Tibial nerve (tissue), 4 donors: ENCODE data around the gene WDR70. TPM values are rescaled to one million over a fixed set of nuclear protein-coding genes. Genes with fewer than 3 reads are reported as not detected.

Source experiments
- DNase-seq, 2 donors: peaks; one replicate each; pipeline ENCODE4 v3.0.0-alpha.2; 2019; ENCODE audit warnings: low spot score in 2 of 2
- H3K27ac ChIP-seq, 4 donors: fragments of 200-600 bp; sonication (generic) in 3 of 4; one replicate each; pipeline ENCODE4 v1.5.1; 2017 to 2019; ENCODE audit warnings: mild to moderate bottlenecking in 1 of 4
- H3K27me3 ChIP-seq, 2 donors: fragments of 200-600 bp; sonication (generic) in 1 of 2; one replicate each; pipeline versions ENCODE4 v1.5.1 to v1.6.0; 2017 to 2019
- H3K36me3 ChIP-seq, 3 donors: fragments of 200-600 bp; sonication (generic); one replicate each; pipeline ENCODE4 v1.5.1; 2018 to 2019
- H3K4me1 ChIP-seq, 4 donors: fragments of 200-600 bp; sonication (generic) in 3 of 4; one replicate each; pipeline ENCODE4 v1.5.1; 2017 to 2019
- H3K4me3 ChIP-seq, 4 donors: fragments of 200-600 bp; sonication (generic) in 3 of 4; one replicate each; pipeline ENCODE4 v1.5.1; 2017 to 2019; ENCODE audit warnings: mild to moderate bottlenecking in 1 of 4, moderate library complexity in 1 of 4
- H3K9me3 ChIP-seq, 4 donors: fragments of 200-600 bp; sonication (generic) in 3 of 4; one replicate each; pipeline ENCODE4 v1.5.1; 2017 to 2019
- EP300 ChIP-seq, 2 donors: sonication (generic); formaldehyde crosslinking; IDR thresholded peaks; one replicate each; pipeline ENCODE4 v1.6.1; 2017; ENCODE audit warnings: antibody characterized with exemption in 2 of 2, mild to moderate bottlenecking in 1 of 2
- POLR2A ChIP-seq, 2 donors: fragments of 450-650 bp; IDR thresholded peaks; one replicate each; pipeline ENCODE4 v1.6.1; 2017; ENCODE audit warnings: antibody characterized with exemption in 2 of 2, mild to moderate bottlenecking in 2 of 2, moderate library complexity in 2 of 2
- WGBS, 2 donors: methylation state at CpG; one replicate each; pipeline ENCODE4 v1.1.5; 2018; 5-methylcytosine and 5-hydroxymethylcytosine counted together
- total RNA-seq, 4 donors: library from RNA; depleted of rRNA; stranded (reverse); fragments of >200 nt; gene quantifications; one replicate each; pipeline ENCODE4 v1.1.0, GENCODE V29; 2016
- TF ChIP-seq, protein P1 (sequence below), 5 experiments: fragments of 200-600 bp in 3 of 5; fragments of 450-650 bp in 2 of 5; sonication (generic) in 3 of 5; IDR thresholded peaks; one replicate each; pipeline ENCODE4 v1.5.1; 2016 to 2019; ENCODE audit warnings: antibody characterized with exemption in 5 of 5, mild to moderate bottlenecking in 3 of 5, moderate library complexity in 2 of 5

WDR70 gene
- total RNA-seq, 4 donors from 2014 or later: 35.1 to 68.6 (median 47.4) TPM

DNA sequence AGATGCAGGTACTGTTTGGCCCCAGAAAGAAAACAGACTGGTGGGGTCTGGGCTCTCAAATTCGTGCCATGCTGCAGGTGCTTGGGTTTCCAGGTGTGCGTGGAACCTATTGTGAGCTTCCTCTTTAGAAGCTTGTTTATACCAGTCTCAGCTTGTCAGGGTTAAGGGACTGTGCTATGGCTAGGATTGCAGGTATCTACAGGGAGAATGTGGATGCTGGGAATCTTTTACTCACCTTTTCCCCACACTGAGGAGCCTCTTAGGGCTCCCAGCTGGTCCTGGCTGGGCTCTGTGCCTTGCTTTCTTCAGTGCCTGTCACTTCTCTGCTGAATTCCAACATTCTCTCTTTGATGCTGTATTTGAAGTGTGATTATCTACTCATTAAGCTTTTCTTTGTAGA is 111.8 kb downstream of the WDR70 start:
- H3K9me3 ChIP-seq: no peaks in the 10 kb centered on the region
- peaks cover 0 to 37% (median 0%) of the 10 kb centered on the region in 3 donors for H3K36me3 ChIP-seq
- no peaks in the 10 kb centered on the region for H3K4me1 ChIP-seq
- H3K27ac ChIP-seq: no peak overlapping the region
- no peak for DNase-seq
- TF ChIP-seq POLR2A (IDR thresholded peaks at IDR 0.05) (no peak), EP300 (IDR thresholded peaks at IDR 0.05) (no peak)
- TF ChIP-seq, protein P1, sequence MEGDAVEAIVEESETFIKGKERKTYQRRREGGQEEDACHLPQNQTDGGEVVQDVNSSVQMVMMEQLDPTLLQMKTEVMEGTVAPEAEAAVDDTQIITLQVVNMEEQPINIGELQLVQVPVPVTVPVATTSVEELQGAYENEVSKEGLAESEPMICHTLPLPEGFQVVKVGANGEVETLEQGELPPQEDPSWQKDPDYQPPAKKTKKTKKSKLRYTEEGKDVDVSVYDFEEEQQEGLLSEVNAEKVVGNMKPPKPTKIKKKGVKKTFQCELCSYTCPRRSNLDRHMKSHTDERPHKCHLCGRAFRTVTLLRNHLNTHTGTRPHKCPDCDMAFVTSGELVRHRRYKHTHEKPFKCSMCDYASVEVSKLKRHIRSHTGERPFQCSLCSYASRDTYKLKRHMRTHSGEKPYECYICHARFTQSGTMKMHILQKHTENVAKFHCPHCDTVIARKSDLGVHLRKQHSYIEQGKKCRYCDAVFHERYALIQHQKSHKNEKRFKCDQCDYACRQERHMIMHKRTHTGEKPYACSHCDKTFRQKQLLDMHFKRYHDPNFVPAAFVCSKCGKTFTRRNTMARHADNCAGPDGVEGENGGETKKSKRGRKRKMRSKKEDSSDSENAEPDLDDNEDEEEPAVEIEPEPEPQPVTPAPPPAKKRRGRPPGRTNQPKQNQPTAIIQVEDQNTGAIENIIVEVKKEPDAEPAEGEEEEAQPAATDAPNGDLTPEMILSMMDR (IDR thresholded peaks at IDR 0.05): no peak
- H3K27me3 ChIP-seq: no peaks in the 10 kb centered on the region
- 96 to 100% methylated on average over 2 of the region's 2 CpGs for WGBS, 2 donors
- no peak overlapping the region for H3K4me3 ChIP-seq

DNA sequence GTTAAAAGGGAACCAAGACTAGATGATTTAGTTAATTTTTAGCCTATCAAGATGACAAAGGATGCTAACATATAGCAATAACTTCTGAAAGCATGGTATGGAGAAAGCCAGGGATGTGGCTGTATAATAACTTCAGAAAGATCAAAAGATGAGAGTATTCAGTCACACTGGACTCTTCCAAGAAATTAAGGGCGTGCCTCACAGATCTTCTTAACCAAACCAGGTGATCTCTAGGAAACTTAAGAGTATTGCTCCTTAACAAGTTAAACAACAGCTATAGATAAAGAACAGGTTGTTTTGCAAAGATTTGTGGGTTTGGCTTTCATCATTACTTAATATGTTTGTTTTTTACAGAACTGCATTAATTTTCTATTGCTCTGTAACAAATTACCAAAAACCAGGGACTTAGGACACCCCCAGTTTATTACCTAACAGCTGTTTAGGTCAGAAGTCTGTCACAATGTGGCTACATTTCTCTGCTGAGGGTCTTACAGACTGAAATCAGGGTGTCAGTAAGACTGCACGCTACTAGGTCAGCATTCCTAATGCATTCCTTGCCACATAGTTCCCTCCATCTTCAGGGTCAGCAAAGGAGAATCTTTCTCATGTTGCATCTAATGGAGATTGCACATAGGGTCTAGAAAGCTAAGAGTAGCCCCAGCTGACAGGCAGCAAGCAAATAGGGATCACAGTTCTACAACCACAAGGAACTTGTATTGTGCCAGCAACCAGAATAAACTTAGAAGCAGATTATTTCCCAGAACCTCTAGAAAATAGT is 113.8 kb downstream of the WDR70 start:
- no peaks in the 10 kb centered on the region for H3K4me1 ChIP-seq
- WGBS, 2 donors: 89 to 95% methylated on average over 2 of the region's 2 CpGs
- H3K27me3 ChIP-seq: no peaks in the 10 kb centered on the region
- H3K27ac ChIP-seq: no peak overlapping the region
- H3K36me3 ChIP-seq: peaks cover 0 to 29% (median 0%) of the 10 kb centered on the region in 3 donors
- no peak for DNase-seq
- no peak overlapping the region for H3K4me3 ChIP-seq
- TF ChIP-seq, protein P1 (IDR thresholded peaks at IDR 0.05): no peak
- TF ChIP-seq POLR2A (IDR thresholded peaks at IDR 0.05) (no peak), EP300 (IDR thresholded peaks at IDR 0.05) (no peak)
- H3K9me3 ChIP-seq: no peaks in the 10 kb centered on the region

DNA sequence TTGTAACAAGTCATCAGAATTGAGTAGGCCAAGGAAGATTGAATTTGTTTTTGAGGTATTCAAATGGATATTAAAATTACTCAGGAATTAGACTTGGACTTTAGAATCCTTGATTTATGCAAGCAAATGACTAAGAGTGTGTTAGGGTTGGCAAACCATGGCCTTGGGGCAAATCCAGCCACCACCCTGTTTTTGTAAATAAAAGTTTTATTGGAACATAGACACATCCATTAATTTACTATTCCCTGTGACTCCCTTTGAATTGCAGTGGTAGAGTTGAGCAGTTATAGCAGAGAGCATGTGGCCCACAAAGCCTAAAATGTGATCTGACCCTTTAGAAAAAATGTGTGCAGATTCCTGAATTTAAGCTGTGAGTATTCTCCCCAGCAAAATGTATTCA is 115.6 kb downstream of the WDR70 start:
- H3K4me3 ChIP-seq: no peak overlapping the region
- peaks cover 0 to 39% (median 0%) of the 10 kb centered on the region in 3 donors for H3K36me3 ChIP-seq
- no peaks in the 10 kb centered on the region for H3K9me3 ChIP-seq
- no peaks in the 10 kb centered on the region for H3K27me3 ChIP-seq
- no peak overlapping the region for H3K27ac ChIP-seq
- no peaks in the 10 kb centered on the region for H3K4me1 ChIP-seq
- TF ChIP-seq EP300 (IDR thresholded peaks at IDR 0.05): no peak
- DNase-seq: no peak

DNA sequence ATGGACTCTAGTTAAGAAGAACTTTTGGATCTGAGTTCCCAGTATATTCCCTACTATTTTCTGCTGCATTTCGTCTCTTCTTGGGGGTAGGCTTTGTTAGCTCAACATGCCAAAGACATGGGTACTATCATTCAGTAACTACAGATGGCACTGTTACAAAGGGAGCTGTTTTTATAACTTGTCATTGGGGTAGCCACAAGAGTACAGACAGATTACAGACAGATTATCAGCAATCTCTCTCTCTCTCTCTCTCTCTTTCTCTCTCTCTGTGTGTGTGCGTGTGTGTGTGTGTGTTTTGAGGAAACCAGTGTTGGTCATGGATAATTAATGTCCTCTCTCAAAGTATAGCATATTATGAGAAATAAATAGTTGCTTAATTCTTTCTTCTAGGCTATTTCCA is 116.1 kb downstream of the WDR70 start:
- peaks cover 0 to 43% (median 0%) of the 10 kb centered on the region in 3 donors for H3K36me3 ChIP-seq
- TF ChIP-seq, protein P1 (IDR thresholded peaks at IDR 0.05): no peak
- TF ChIP-seq EP300 (IDR thresholded peaks at IDR 0.05): no peak
- no peak for TF ChIP-seq POLR2A (IDR thresholded peaks at IDR 0.05)
- no peaks in the 10 kb centered on the region for H3K27me3 ChIP-seq
- 84 to 89% methylated on average over 2 of the region's 2 CpGs for WGBS, 2 donors
- H3K27ac ChIP-seq: no peak overlapping the region
- no peaks in the 10 kb centered on the region for H3K9me3 ChIP-seq
- DNase-seq: no peak
- no peaks in the 10 kb centered on the region for H3K4me1 ChIP-seq
- H3K4me3 ChIP-seq: no peak overlapping the region

DNA sequence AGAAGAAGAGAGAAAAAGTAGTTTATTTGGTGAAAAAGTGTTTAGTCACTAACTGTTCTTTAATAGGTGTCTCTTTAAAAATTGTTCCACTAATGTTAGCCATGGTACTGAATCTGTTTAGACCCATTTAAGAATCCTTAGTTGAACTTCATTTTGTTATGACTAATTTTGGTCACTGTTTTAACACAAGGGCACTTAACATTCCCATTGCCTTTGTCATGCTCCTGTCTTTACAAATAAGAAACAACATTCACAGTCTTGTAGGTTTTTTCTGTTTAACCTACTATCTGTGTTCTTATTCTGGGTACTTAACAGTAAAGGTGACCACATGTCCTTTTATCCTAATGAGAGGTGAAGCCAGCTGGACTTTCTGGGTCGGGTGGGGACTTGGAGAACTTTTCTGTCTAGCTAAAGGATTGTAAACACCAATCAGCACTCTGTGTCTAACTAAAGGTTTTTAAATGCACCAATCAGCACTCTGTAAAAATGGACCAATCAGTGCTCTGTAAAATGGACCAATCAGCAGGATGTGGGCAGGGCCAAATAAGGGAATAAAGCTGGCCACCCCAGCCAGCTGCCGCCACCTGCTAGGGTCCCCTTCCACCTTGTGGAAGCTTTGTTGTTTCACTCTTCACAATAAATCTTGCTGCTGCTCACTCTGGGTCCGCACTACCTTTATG is 116.7 kb downstream of the WDR70 start:
- Histone ChIP-seq H3K36me3 (peaks cover 0 to 40% (median 0%) of the 10 kb centered on the region in 3 donors), H3K4me1 (no peaks in the 10 kb centered on the region), H3K27me3 (no peaks in the 10 kb centered on the region), H3K27ac (no peak overlapping the region), H3K9me3 (no peaks in the 10 kb centered on the region), H3K4me3 (no peak overlapping the region)
- WGBS, 2 donors: 96 to 98% methylated on average over 3 of the region's 3 CpGs
- no peak for DNase-seq
- TF ChIP-seq POLR2A (IDR thresholded peaks at IDR 0.05): no peak
- no peak for TF ChIP-seq EP300 (IDR thresholded peaks at IDR 0.05)

DNA sequence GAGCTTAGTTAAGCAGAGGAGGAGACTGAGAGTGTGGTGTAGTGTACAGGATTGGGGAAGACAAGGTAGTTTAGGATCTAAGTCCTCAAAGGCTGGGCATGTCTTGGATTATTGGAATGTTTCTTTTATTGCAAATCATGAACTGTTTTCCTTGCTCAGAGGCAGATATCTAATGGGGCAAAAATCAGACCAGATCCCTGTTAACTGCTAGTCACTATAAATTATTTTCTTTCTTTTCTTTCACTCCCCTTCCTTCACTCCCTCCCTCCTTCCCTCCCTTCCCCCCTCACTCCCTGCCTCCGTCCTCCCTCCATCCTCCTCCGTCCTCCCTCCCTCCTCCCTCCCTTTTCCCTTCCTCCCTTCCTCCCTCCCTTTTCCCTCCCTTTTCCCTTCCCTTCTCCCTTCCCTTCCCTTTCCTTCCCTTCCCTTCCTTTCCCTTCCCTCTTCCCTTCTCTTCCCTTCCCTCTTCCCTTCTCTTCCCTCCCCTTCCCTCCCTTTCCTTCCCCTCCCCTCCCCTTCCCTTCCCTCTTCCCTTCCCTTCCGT is 117.9 kb downstream of the WDR70 start:
- WGBS, 2 donors: 76 to 95% methylated on average over 3 of the region's 3 CpGs
- DNase-seq: no peak
- no peak for TF ChIP-seq POLR2A (IDR thresholded peaks at IDR 0.05)
- Histone ChIP-seq H3K27me3 (no peaks in the 10 kb centered on the region), H3K4me3 (no peak overlapping the region), H3K9me3 (no peaks in the 10 kb centered on the region), H3K27ac (no peak overlapping the region), H3K4me1 (no peaks in the 10 kb centered on the region), H3K36me3 (peaks cover 0 to 38% (median 0%) of the 10 kb centered on the region in 3 donors)
